Lower lobe of right lung (tissue), 2 donors: Measurements from ENCODE around the gene ZNF732. TPM values are rescaled to one million over a fixed set of nuclear protein-coding genes. Genes with fewer than 3 reads are reported as not detected.

Experiments
- ATAC-seq, 2 donors: fragments of 200-7000 bp; cut with Tn5 transposase; one replicate each; pipeline ENCODE4 v1.9.1; 2020 to 2022; ENCODE audit warnings: mild to moderate bottlenecking in 2 of 2, moderate library complexity in 2 of 2
- DNase-seq: peaks from one replicate; pipeline ENCODE4 v3.0.0-alpha.2; 2020
- H3K27ac ChIP-seq: fragments of 200-600 bp; one replicate; pipeline ENCODE4 v1.8.0; 2022
- H3K27me3 ChIP-seq: fragments of 200-600 bp; one replicate; pipeline ENCODE4 v1.8.0; 2022; ENCODE audit warnings: low read depth
- H3K36me3 ChIP-seq: fragments of 200-600 bp; one replicate; pipeline ENCODE4 v1.8.0; 2022; ENCODE audit warnings: mild to moderate bottlenecking
- H3K4me1 ChIP-seq: fragments of 200-600 bp; one replicate; pipeline ENCODE4 v1.8.0; 2022
- H3K4me3 ChIP-seq: fragments of 200-600 bp; one replicate; pipeline ENCODE4 v1.8.0; 2022; ENCODE audit warnings: mild to moderate bottlenecking
- H3K9me3 ChIP-seq: fragments of 200-600 bp; one replicate; pipeline ENCODE4 v1.8.0; 2022
- CTCF ChIP-seq: fragments of 200-600 bp; IDR thresholded peaks from one replicate; pipeline ENCODE4 v1.8.0; 2022; ENCODE audit warnings: antibody characterized with exemption, mild to moderate bottlenecking
- intact Hi-C: fragments of 100-400 bp; cut with DNase I; formaldehyde crosslinking; loops from one replicate; pipeline ENCODE4 v1.11.0; 2022
- long read RNA-seq: library from polyadenylated mRNA; unstranded; transcript quantifications from one replicate; pipeline ENCODE4 v2.0.0, GENCODE V29; 2021
- total RNA-seq: library from RNA; stranded (reverse); fragmentation: NEBNext Ultra II Directional; extraction: Animal tissue kit (Norgen Biotek cat#: 25700); gene quantifications from one replicate; pipeline ENCODE4 v1.2.1, GENCODE V29; 2021
- donor health status: DM: no; HTN: yes; CAD: no; lungs with severe emphysema.

The ZNF732 gene
- not detected for total RNA-seq
- long read RNA-seq: 0 reads

- ATAC-seq (peak in 1 of 2 donors; percentile 41), DNase-seq (no peak)
- Histone ChIP-seq H3K36me3 (no peaks in the 10 kb centered on the region), H3K27ac (no peak within 1 kb of the TSS), H3K4me3 (peak within 1 kb of the TSS; percentile 39), H3K4me1 (no peaks in the 10 kb centered on the region), H3K9me3 (peaks cover 7% of the 10 kb centered on the region), H3K27me3 (peaks cover 20% of the 10 kb centered on the region)
- intact Hi-C loops: no loop called here
- no peak for TF ChIP-seq CTCF
Measured at GRCh38 chr4:304969-305680, at the start of gene ZNF732. TSS of gene ZNF732 (minus strand) at chr4:305474. CDS start at chr4:305310, 164 bp downstream.

GRCh38 chr4:340011-340410, 34.7 kb upstream of the ZNF732 start:
- Histone ChIP-seq H3K27ac (no peak overlapping the region), H3K4me3 (no peak overlapping the region), H3K9me3 (peaks cover 45% of the 10 kb centered on the region), H3K36me3 (peaks cover 19% of the 10 kb centered on the region), H3K4me1 (peaks cover 17% of the 10 kb centered on the region), H3K27me3 (no peaks in the 10 kb centered on the region)
- ATAC-seq: no peak
- TF ChIP-seq CTCF: no peak
- intact Hi-C loops: no loop called here
- no peak for DNase-seq

- no peak for DNase-seq
- Histone ChIP-seq H3K27ac (no peak overlapping the region), H3K9me3 (peaks cover 34% of the 10 kb centered on the region), H3K36me3 (peaks cover 6% of the 10 kb centered on the region), H3K4me1 (peaks cover 17% of the 10 kb centered on the region), H3K27me3 (no peaks in the 10 kb centered on the region), H3K4me3 (peak overlapping the region; percentile 95)
- ATAC-seq: no peak
- intact Hi-C loops: no loop called here
- TF ChIP-seq CTCF: no peak
Measured at GRCh38 chr4:338759-339097, 33.5 kb upstream of the ZNF732 start.

GRCh38 chr4:337932-338758, 32.9 kb upstream of the ZNF732 start:
- Histone ChIP-seq H3K27me3 (no peaks in the 10 kb centered on the region), H3K4me3 (peak overlapping the region; percentile 95), H3K4me1 (peaks cover 17% of the 10 kb centered on the region), H3K9me3 (peaks cover 32% of the 10 kb centered on the region), H3K27ac (peak overlapping the region; percentile 94), H3K36me3 (peaks cover 5% of the 10 kb centered on the region)
- no peak for TF ChIP-seq CTCF
- intact Hi-C loops: no loop called here
- peak; percentile 55 to 66 for ATAC-seq
- DNase-seq: peak; percentile 74

GRCh38 chr4:337143-337931, 32.1 kb upstream of the ZNF732 start, which contains the start of gene ZNF141:
TSS of gene ZNF141 (plus strand) at chr4:337814. CDS start at chr4:337984, 170 bp downstream.
- H3K27me3 ChIP-seq: no peaks in the 10 kb centered on the region
- intact Hi-C loops: no loop called here
- H3K9me3 ChIP-seq: peaks cover 24% of the 10 kb centered on the region
- TF ChIP-seq CTCF: no peak
- H3K4me1 ChIP-seq: peaks cover 17% of the 10 kb centered on the region
- DNase-seq (peak; percentile 95), ATAC-seq (peak; percentile 98)
- peak within 1 kb of the TSS; percentile 94 for H3K27ac ChIP-seq
- H3K4me3 ChIP-seq: peak within 1 kb of the TSS; percentile 95
- H3K36me3 ChIP-seq: no peaks in the 10 kb centered on the region
